Colonic mucosa (tissue), 4 donors: ENCODE data around the gene STK39. TPM values are rescaled to one million over a fixed set of nuclear protein-coding genes. Genes with fewer than 3 reads are reported as not detected.
A peak's percentile ranks its signal among the peaks of the same experiment; 100 is the strongest.

Source experiments
- DNase-seq: peaks from one replicate; pipeline ENCODE4 v3.0.0-alpha.2; 2020
- H3K27ac ChIP-seq: fragments of 200-600 bp; one replicate; pipeline ENCODE4 v1.8.0; 2021
- H3K27me3 ChIP-seq: fragments of 200-600 bp; one replicate; pipeline ENCODE4 v1.8.0; 2021
- H3K36me3 ChIP-seq: fragments of 200-600 bp; one replicate; pipeline ENCODE4 v1.8.0; 2021
- H3K4me1 ChIP-seq: fragments of 200-600 bp; one replicate; pipeline ENCODE4 v1.8.0; 2021; ENCODE audit warnings: mild to moderate bottlenecking
- H3K4me3 ChIP-seq: fragments of 200-600 bp; one replicate; pipeline ENCODE4 v1.8.0; 2021
- H3K9ac ChIP-seq, 2 donors: one replicate each; pipeline ENCODE4 v1.7.0; 2013; ENCODE audit warnings: control low read depth in 2 of 2, low read depth in 2 of 2, low read length in 2 of 2
- H3K9me3 ChIP-seq: fragments of 200-600 bp; one replicate; pipeline ENCODE4 v1.8.0; 2021
- CTCF ChIP-seq: fragments of 200-600 bp; IDR thresholded peaks from one replicate; pipeline ENCODE4 v1.8.0; 2022; ENCODE audit warnings: antibody characterized with exemption, mild to moderate bottlenecking
- intact Hi-C: fragments of 100-400 bp; cut with DNase I; formaldehyde crosslinking; loops from one replicate; pipeline ENCODE4 v1.14.1; 2022
- total RNA-seq, 2 donors: library from RNA; stranded (reverse); fragmentation: NEBNext Ultra II Directional in 1 of 2; extraction: Animal tissue kit (Norgen Biotek cat#: 25700) in 1 of 2; gene quantifications; one replicate each; pipeline ENCODE4 v1.2.1, GENCODE V29; 2021
- donor health status: healthy.
- donor health status: DM: no; HTN: no; CAD: no.
- donor health status: DM: no; HTN: no; CAD: no.

The STK39 gene
- total RNA-seq, 2 donors from 2014 or later: 35.9 to 41.2 TPM

GRCh38 chr2:168252976-168253375 lies 5.6 kb upstream of the STK39 start:
- intact Hi-C loops: no loop called here
- no peaks in the 10 kb centered on the region for H3K36me3 ChIP-seq
- no peaks in the 10 kb centered on the region for H3K4me1 ChIP-seq
- no peaks in the 10 kb centered on the region for H3K27me3 ChIP-seq
- no peak overlapping the region for H3K9ac ChIP-seq
- H3K9me3 ChIP-seq: no peaks in the 10 kb centered on the region
- H3K27ac ChIP-seq: no peak overlapping the region
- DNase-seq: no peak
- H3K4me3 ChIP-seq: no peak overlapping the region
- TF ChIP-seq CTCF: no peak

- H3K27ac ChIP-seq: peak overlapping the region; percentile 86
- H3K27me3 ChIP-seq: no peaks in the 10 kb centered on the region
- peak; percentile 29 for TF ChIP-seq CTCF
- DNase-seq: peak; percentile 80
- H3K9ac ChIP-seq: peak overlapping the region; percentile 78 to 94
- H3K4me1 ChIP-seq: peaks cover 13% of the 10 kb centered on the region
- no peaks in the 10 kb centered on the region for H3K9me3 ChIP-seq
- intact Hi-C loops: loop anchor here (5.0 kb wide), 1 partner anchor 109 kb away; no protein-coding TSS in a partner anchor
- H3K4me3 ChIP-seq: peak overlapping the region; percentile 75
- no peaks in the 10 kb centered on the region for H3K36me3 ChIP-seq
Observed at GRCh38 chr2:168246483-168247340, 683 bp downstream of the STK39 start.

- Histone ChIP-seq H3K27ac (peak overlapping the region; percentile 86), H3K36me3 (no peaks in the 10 kb centered on the region), H3K27me3 (no peaks in the 10 kb centered on the region), H3K9ac (peak overlapping the region; percentile 78 to 94), H3K4me1 (peaks cover 13% of the 10 kb centered on the region), H3K9me3 (no peaks in the 10 kb centered on the region), H3K4me3 (peak overlapping the region; percentile 75)
- TF ChIP-seq CTCF: no peak
- intact Hi-C loops: loop anchor here (5.0 kb wide), 1 partner anchor 109 kb away; no protein-coding TSS in a partner anchor
- DNase-seq: no peak
Observed at GRCh38 chr2:168246072-168246482, 1.3 kb downstream of the STK39 start.

GRCh38 chr2:168245074-168245825 lies 2.1 kb downstream of the STK39 start:
- H3K9ac ChIP-seq: peak overlapping the region in 1 of 2 donors; percentile 49
- peak overlapping the region; percentile 86 for H3K27ac ChIP-seq
- DNase-seq: peak; percentile 43
- H3K27me3 ChIP-seq: no peaks in the 10 kb centered on the region
- peaks cover 13% of the 10 kb centered on the region for H3K4me1 ChIP-seq
- H3K36me3 ChIP-seq: no peaks in the 10 kb centered on the region
- no peaks in the 10 kb centered on the region for H3K9me3 ChIP-seq
- no peak for TF ChIP-seq CTCF
- intact Hi-C loops: loop anchor here (5.0 kb wide), 1 partner anchor 108 kb away; no protein-coding TSS in a partner anchor
- peak overlapping the region; percentile 75 for H3K4me3 ChIP-seq

- no peak overlapping the region for H3K4me3 ChIP-seq
- no peak for TF ChIP-seq CTCF
- H3K4me1 ChIP-seq: peaks cover 13% of the 10 kb centered on the region
- intact Hi-C loops: no loop called here
- no peaks in the 10 kb centered on the region for H3K27me3 ChIP-seq
- no peaks in the 10 kb centered on the region for H3K9me3 ChIP-seq
- H3K9ac ChIP-seq: peak overlapping the region in 1 of 2 donors; percentile 49
- no peaks in the 10 kb centered on the region for H3K36me3 ChIP-seq
- peak overlapping the region; percentile 86 for H3K27ac ChIP-seq
- peak; percentile 68 for DNase-seq
Observed at GRCh38 chr2:168244318-168244717, 3.1 kb downstream of the STK39 start.
